ENCODE results near the gene GGA1.
"Not testable (repeated sequence)": the region's sequence is repeated elsewhere in the genome, so short reads cannot be mapped to it uniquely, and the experiment has no call there.

Gene GGA1

GRCh38 chr22:37643225-37643847 lies 34.7 kb downstream of the GGA1 start:
- DNase-seq (ENCODE audit: low read depth): no peak
- H3K4me3 ChIP-seq (ENCODE audit: low read length): no peak overlapping the region
- peak; percentile 95 for TF ChIP-seq CTCF (conservative IDR thresholded peaks at IDR 0.05; ENCODE audit: low read depth, low read length)

- no peak for DNase-seq (ENCODE audit: low read depth)
- no peak for TF ChIP-seq CTCF (conservative IDR thresholded peaks at IDR 0.05; ENCODE audit: low read depth, low read length)
- no peak overlapping the region for H3K4me3 ChIP-seq (ENCODE audit: low read length)
Observed at GRCh38 chr22:37647317-37647716, 38.7 kb downstream of the GGA1 start.

GRCh38 chr22:37647928-37648327 lies 39.3 kb downstream of the GGA1 start:
- DNase-seq (ENCODE audit: low read depth): peak; percentile 96
- H3K4me3 ChIP-seq (ENCODE audit: low read length): no peak overlapping the region
- TF ChIP-seq CTCF (conservative IDR thresholded peaks at IDR 0.05; ENCODE audit: low read depth, low read length): no peak

- H3K4me3 ChIP-seq (ENCODE audit: low read length): no peak overlapping the region
- DNase-seq (ENCODE audit: low read depth): no peak
- no peak for TF ChIP-seq CTCF (conservative IDR thresholded peaks at IDR 0.05; ENCODE audit: low read depth, low read length)
Observed at GRCh38 chr22:37650463-37651136, 42.0 kb downstream of the GGA1 start.

- no peak overlapping the region for H3K4me3 ChIP-seq (ENCODE audit: low read length)
- no peak for DNase-seq (ENCODE audit: low read depth)
- no peak for TF ChIP-seq CTCF (conservative IDR thresholded peaks at IDR 0.05; ENCODE audit: low read depth, low read length)
Observed at GRCh38 chr22:37654563-37655251, 46.1 kb downstream of the GGA1 start.

- no peak overlapping the region for H3K4me3 ChIP-seq (ENCODE audit: low read length)
- DNase-seq (ENCODE audit: low read depth): no peak
- no peak for TF ChIP-seq CTCF (conservative IDR thresholded peaks at IDR 0.05; ENCODE audit: low read depth, low read length)
Observed at GRCh38 chr22:37655252-37655563, 46.6 kb downstream of the GGA1 start.

GRCh38 chr22:37656583-37656982 lies 47.9 kb downstream of the GGA1 start:
- not testable (repeated sequence) for DNase-seq (ENCODE audit: low read depth); H3K4me3 ChIP-seq (ENCODE audit: low read length)
